C4-2B (cell line): Measurements from ENCODE around the gene PODXL.

Experiments
- ZFX ChIP-seq: fragments of 450-650 bp; IDR thresholded peaks from 2 replicates; pipeline ENCODE4 v1.6.1; 2017
- TF ChIP-seq, protein P1 (sequence below): fragments of 450-650 bp; conservative IDR thresholded peaks from 2 replicates; pipeline ENCODE4 v1.5.1; 2017; ENCODE audit warnings: mild to moderate bottlenecking

DNA sequence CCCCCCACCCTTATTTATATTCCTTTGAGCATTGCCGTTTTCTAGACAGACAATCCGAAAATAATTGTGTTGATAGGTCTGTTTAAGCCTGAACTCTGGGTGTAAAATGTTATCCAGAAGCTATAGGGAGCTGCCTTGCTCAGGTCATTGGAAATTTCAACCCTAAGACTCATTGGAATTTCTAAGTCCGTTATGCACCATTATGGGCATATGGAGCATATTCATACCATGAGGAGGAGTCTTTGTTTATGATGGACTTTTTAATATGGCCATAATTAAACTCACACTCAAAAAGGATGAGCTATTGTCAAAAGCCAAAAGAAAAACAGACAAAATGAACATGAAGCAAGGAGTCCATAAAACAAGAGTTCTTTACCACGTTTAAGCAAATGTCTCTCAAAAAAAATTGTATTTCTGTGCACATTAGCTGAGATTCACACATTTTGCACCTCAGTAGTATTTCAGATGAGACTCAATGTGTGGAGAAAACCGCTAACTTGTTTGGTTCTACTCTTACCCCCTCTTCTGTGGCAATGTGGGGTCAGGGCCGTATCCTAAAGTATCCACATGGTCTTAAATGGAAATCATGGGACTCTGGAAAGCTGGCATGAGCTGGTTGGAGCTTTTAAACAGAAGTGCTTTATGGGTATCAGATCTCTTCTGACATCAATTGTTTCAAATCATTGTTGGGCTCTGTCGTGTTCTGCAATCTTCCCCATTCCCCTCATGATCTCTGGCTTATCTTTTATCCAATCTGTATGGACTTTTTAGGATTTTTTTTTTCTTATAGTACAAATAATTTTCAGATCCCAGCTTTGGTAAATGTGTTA lies 60.5 kb downstream of the PODXL start:
- TF ChIP-seq, protein P1, sequence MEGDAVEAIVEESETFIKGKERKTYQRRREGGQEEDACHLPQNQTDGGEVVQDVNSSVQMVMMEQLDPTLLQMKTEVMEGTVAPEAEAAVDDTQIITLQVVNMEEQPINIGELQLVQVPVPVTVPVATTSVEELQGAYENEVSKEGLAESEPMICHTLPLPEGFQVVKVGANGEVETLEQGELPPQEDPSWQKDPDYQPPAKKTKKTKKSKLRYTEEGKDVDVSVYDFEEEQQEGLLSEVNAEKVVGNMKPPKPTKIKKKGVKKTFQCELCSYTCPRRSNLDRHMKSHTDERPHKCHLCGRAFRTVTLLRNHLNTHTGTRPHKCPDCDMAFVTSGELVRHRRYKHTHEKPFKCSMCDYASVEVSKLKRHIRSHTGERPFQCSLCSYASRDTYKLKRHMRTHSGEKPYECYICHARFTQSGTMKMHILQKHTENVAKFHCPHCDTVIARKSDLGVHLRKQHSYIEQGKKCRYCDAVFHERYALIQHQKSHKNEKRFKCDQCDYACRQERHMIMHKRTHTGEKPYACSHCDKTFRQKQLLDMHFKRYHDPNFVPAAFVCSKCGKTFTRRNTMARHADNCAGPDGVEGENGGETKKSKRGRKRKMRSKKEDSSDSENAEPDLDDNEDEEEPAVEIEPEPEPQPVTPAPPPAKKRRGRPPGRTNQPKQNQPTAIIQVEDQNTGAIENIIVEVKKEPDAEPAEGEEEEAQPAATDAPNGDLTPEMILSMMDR: no peak
- no peak for TF ChIP-seq ZFX
